HEK293 (cell line): ENCODE data around the gene HOXC10.

Experiments used
- IKZF3 ChIP-seq: fragments of 450-650 bp; IDR thresholded peaks from 2 replicates; pipeline ENCODE4 v1.5.0; 2018; ENCODE audit warnings: missing biosample characterization, mild to moderate bottlenecking, missing genetic modification characterization, moderate library complexity
- KLF17 ChIP-seq: fragments of 450-650 bp; formaldehyde crosslinking; IDR thresholded peaks from 2 replicates; pipeline ENCODE4 v1.5.1; 2016; ENCODE audit warnings: missing biosample characterization, missing genetic modification characterization
- KLF7 ChIP-seq: fragments of 450-650 bp; formaldehyde crosslinking; IDR thresholded peaks from 2 replicates; pipeline ENCODE4 v1.5.1; 2016; ENCODE audit warnings: missing biosample characterization, missing genetic modification characterization, borderline replicate concordance
- KLF8 ChIP-seq: fragments of 450-650 bp; formaldehyde crosslinking; IDR thresholded peaks from 2 replicates; pipeline ENCODE4 v1.5.1; 2016; ENCODE audit warnings: missing biosample characterization, missing genetic modification characterization
- MEIS1 ChIP-seq: sonication (generic); formaldehyde crosslinking; IDR thresholded peaks from 2 replicates; pipeline ENCODE4 v1.8.1; 2022; ENCODE audit warnings: missing genetic modification reagents, mild to moderate bottlenecking, borderline replicate concordance
- PRDM4 ChIP-seq: fragments of 450-650 bp; formaldehyde crosslinking; IDR thresholded peaks from 2 replicates; pipeline ENCODE4 v1.5.1; 2017; ENCODE audit warnings: missing biosample characterization, missing genetic modification characterization
- SCRT2 ChIP-seq: fragments of 450-650 bp; formaldehyde crosslinking; IDR thresholded peaks from 2 replicates; pipeline ENCODE4 v1.5.1; 2016; ENCODE audit warnings: missing biosample characterization, missing genetic modification characterization
- SP2 ChIP-seq: fragments of 450-650 bp; formaldehyde crosslinking; IDR thresholded peaks from 2 replicates; pipeline ENCODE4 v1.5.1; 2016; ENCODE audit warnings: missing biosample characterization, missing genetic modification characterization
- TCF7L2 ChIP-seq: IDR thresholded peaks from 2 replicates; pipeline ENCODE4 v1.6.1; 2011; ENCODE audit warnings: low read depth, mild to moderate bottlenecking, inconsistent platforms, low read length, moderate library complexity, borderline replicate concordance
- ZBTB49 ChIP-seq: fragments of 450-650 bp; formaldehyde crosslinking; IDR thresholded peaks from 2 replicates; pipeline ENCODE4 v1.5.1; 2016; ENCODE audit warnings: missing biosample characterization, missing genetic modification characterization, low read depth
- ZEB2 ChIP-seq: fragments of 450-650 bp; formaldehyde crosslinking; IDR thresholded peaks from 2 replicates; pipeline ENCODE4 v1.5.1; 2016; ENCODE audit warnings: missing biosample characterization, missing genetic modification characterization
- ZFP69B ChIP-seq: fragments of 450-650 bp; formaldehyde crosslinking; IDR thresholded peaks from 2 replicates; pipeline ENCODE4 v1.5.1; 2016; ENCODE audit warnings: missing biosample characterization, missing genetic modification characterization
- ZNF132 ChIP-seq: fragments of 450-650 bp; formaldehyde crosslinking; IDR thresholded peaks from 2 replicates; pipeline ENCODE4 v1.5.1; 2017; ENCODE audit warnings: missing biosample characterization, missing genetic modification characterization, borderline replicate concordance
- ZNF140 ChIP-seq: fragments of 450-650 bp; formaldehyde crosslinking; IDR thresholded peaks from 2 replicates; pipeline ENCODE4 v1.5.1; 2016; ENCODE audit warnings: missing biosample characterization, missing genetic modification characterization
- ZNF16 ChIP-seq: fragments of 450-650 bp; formaldehyde crosslinking; IDR thresholded peaks from 2 replicates; pipeline ENCODE4 v1.5.1; 2016; ENCODE audit warnings: low read depth, missing biosample characterization, missing genetic modification characterization
- ZNF2 ChIP-seq: fragments of 450-650 bp; formaldehyde crosslinking; IDR thresholded peaks from 2 replicates; pipeline ENCODE4 v1.5.1; 2016; ENCODE audit warnings: missing biosample characterization, missing genetic modification characterization
- ZNF239 ChIP-seq: fragments of 450-650 bp; formaldehyde crosslinking; IDR thresholded peaks from 2 replicates; pipeline ENCODE4 v1.5.1; 2016; ENCODE audit warnings: missing biosample characterization, missing genetic modification characterization
- ZNF266 ChIP-seq: fragments of 450-650 bp; formaldehyde crosslinking; IDR thresholded peaks from 2 replicates; pipeline ENCODE4 v1.5.1; 2016; ENCODE audit warnings: missing biosample characterization, missing genetic modification characterization, low read depth
- ZNF350 ChIP-seq: fragments of 450-650 bp; formaldehyde crosslinking; IDR thresholded peaks from 2 replicates; pipeline ENCODE4 v1.5.0; 2017; ENCODE audit warnings: missing biosample characterization, mild to moderate bottlenecking, missing genetic modification characterization
- ZNF366 ChIP-seq: fragments of 450-650 bp; formaldehyde crosslinking; conservative IDR thresholded peaks from 2 replicates; pipeline ENCODE4 v1.5.1; 2016; ENCODE audit warnings: missing biosample characterization, missing genetic modification characterization
- ZNF391 ChIP-seq: fragments of 450-650 bp; formaldehyde crosslinking; IDR thresholded peaks from 2 replicates; pipeline ENCODE4 v1.5.1; 2016; ENCODE audit warnings: low read depth, missing biosample characterization, missing genetic modification characterization, borderline replicate concordance
- ZNF423 ChIP-seq: fragments of 450-650 bp; formaldehyde crosslinking; IDR thresholded peaks from 2 replicates; pipeline ENCODE4 v1.5.1; 2016; ENCODE audit warnings: missing biosample characterization, missing genetic modification characterization
- ZNF488 ChIP-seq: fragments of 450-650 bp; formaldehyde crosslinking; IDR thresholded peaks from 2 replicates; pipeline ENCODE4 v1.5.1; 2016; ENCODE audit warnings: missing biosample characterization, missing genetic modification characterization
- ZNF501 ChIP-seq: fragments of 450-650 bp; formaldehyde crosslinking; IDR thresholded peaks from 2 replicates; pipeline ENCODE4 v1.5.1; 2016; ENCODE audit warnings: missing biosample characterization, missing genetic modification characterization
- ZNF596 ChIP-seq: fragments of 450-650 bp; IDR thresholded peaks from 2 replicates; pipeline ENCODE4 v1.5.0; 2018; ENCODE audit warnings: missing biosample characterization, mild to moderate bottlenecking, missing genetic modification characterization, moderate library complexity
- ZNF610 ChIP-seq: fragments of 450-650 bp; formaldehyde crosslinking; IDR thresholded peaks from 2 replicates; pipeline ENCODE4 v1.5.1; 2016; ENCODE audit warnings: missing biosample characterization, missing genetic modification characterization, borderline replicate concordance
- ZNF624 ChIP-seq: fragments of 450-650 bp; formaldehyde crosslinking; IDR thresholded peaks from 2 replicates; pipeline ENCODE4 v1.5.1; 2017; ENCODE audit warnings: missing biosample characterization, missing genetic modification characterization
- ZNF658 ChIP-seq: fragments of 450-650 bp; formaldehyde crosslinking; IDR thresholded peaks from 2 replicates; pipeline ENCODE4; 2016; ENCODE audit warnings: missing biosample characterization, missing genetic modification characterization
- ZNF776 ChIP-seq: fragments of 450-650 bp; formaldehyde crosslinking; IDR thresholded peaks from 2 replicates; pipeline ENCODE4 v1.5.0; 2017; ENCODE audit warnings: missing biosample characterization, missing genetic modification characterization, borderline replicate concordance
- ZSCAN16 ChIP-seq: fragments of 450-650 bp; formaldehyde crosslinking; IDR thresholded peaks from 2 replicates; pipeline ENCODE4 v1.5.1; 2016; ENCODE audit warnings: missing biosample characterization, missing genetic modification characterization
- TF ChIP-seq, protein P1 (sequence below): fragments of 450-650 bp; formaldehyde crosslinking; IDR thresholded peaks from 2 replicates; pipeline ENCODE4 v1.5.1; 2016; ENCODE audit warnings: missing biosample characterization, missing genetic modification characterization

The HOXC10 gene

DNA sequence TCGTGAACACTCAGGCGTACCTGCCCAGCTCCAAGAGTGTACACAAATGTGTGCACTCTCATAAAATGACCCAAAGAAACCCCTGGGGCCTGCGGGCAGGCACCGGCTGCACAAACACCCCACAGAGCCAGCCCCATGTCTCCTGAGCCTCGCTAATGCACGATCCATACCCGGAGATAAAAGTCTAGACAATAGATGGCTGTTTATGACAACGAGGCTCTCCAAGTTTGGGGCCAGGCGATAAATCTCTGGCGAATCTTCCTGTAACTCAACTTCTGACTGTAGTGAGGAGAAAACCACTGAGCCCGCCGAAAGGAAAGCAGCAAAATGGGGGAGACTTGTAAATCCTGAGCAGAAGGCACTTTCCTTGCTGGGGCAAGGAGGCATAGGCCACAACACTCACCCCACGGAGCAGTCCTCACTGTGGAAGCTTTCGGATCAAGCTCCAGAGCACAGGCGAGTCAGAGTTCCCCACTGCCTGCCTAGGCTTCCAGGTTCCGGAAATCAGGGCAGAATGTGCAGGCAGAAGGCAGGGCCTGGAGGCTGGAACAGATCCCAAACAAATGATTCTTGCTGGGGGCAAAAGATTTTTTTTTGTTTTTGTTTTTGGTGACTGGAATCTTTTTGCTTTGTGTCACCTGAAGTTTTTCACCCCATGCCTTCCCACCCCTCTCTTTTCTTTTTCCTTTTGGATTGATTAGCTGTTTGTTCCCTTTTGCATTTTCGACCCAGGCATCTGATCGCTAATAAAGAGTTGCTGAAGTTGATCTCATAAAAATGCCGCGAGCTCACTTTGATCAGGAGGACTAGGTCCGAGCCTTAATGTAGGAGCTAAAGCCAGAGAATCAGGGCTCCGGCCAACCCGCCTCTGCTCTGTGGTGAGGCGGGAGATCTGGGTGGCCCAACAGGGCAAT, 16.5 kb upstream of the HOXC10 start (continued):
- TF ChIP-seq ZNF610 (tag by site-specific recombination) (no peak), SCRT2 (tag by site-specific recombination) (no peak), ZNF132 (tag by site-specific recombination) (no peak), ZNF266 (tag by site-specific recombination) (no peak), ZNF16 (tag by site-specific recombination) (no peak), ZBTB49 (tag by site-specific recombination) (no peak), KLF17 (tag by site-specific recombination) (0 out of 2 replicates have a peak, but pooled peaks have one; percentile 7), KLF8 (tag by site-specific recombination) (no peak; the same call in 1 of the 2 replicates), ZFP69B (tag by site-specific recombination) (no peak), ZNF2 (tag by site-specific recombination) (0 out of 2 replicates have a peak, but pooled peaks have one; percentile 58), TCF7L2 (no peak), ZNF423 (peak; percentile 70; the same call in 1 of the 2 replicates), ZNF391 (tag by site-specific recombination) (no peak), ZNF501 (peak; percentile 44; the same call in 1 of the 2 replicates), ZNF596 (tag by site-specific recombination) (no peak), ZNF658 (tag by site-specific recombination) (no peak), ZNF350 (no peak), ZNF624 (tag by site-specific recombination) (no peak), PRDM4 (peak; percentile 65; the same call in 1 of the 2 replicates), ZNF366 (tag by site-specific recombination) (0 out of 2 replicates have a peak, but pooled peaks have one; percentile 37), MEIS1 (CRISPR knock-in tag) (no peak), ZSCAN16 (peak; percentile 67; the same call in 1 of the 2 replicates), ZNF239 (tag by site-specific recombination) (no peak), ZEB2 (tag by site-specific recombination) (no peak; the same call in 1 of the 2 replicates), IKZF3 (tag by site-specific recombination) (0 out of 2 replicates have a peak, but pooled peaks have one; percentile 44), SP2 (tag by site-specific recombination) (no peak), KLF7 (no peak), ZNF776 (tag by site-specific recombination) (no peak), ZNF488 (tag by site-specific recombination) (no peak), ZNF140 (tag by site-specific recombination) (no peak)
- TF ChIP-seq, protein P1, sequence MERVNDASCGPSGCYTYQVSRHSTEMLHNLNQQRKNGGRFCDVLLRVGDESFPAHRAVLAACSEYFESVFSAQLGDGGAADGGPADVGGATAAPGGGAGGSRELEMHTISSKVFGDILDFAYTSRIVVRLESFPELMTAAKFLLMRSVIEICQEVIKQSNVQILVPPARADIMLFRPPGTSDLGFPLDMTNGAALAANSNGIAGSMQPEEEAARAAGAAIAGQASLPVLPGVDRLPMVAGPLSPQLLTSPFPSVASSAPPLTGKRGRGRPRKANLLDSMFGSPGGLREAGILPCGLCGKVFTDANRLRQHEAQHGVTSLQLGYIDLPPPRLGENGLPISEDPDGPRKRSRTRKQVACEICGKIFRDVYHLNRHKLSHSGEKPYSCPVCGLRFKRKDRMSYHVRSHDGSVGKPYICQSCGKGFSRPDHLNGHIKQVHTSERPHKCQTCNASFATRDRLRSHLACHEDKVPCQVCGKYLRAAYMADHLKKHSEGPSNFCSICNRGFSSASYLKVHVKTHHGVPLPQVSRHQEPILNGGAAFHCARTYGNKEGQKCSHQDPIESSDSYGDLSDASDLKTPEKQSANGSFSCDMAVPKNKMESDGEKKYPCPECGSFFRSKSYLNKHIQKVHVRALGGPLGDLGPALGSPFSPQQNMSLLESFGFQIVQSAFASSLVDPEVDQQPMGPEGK (tag by site-specific recombination): peak; percentile 13; the same call in 1 of the 2 replicates
